ENCODE results near the gene VAV2. TPM values are rescaled to one million over a fixed set of nuclear protein-coding genes. Genes with fewer than 3 reads are reported as not detected.

VAV2 gene
- total and polyA plus RNA-seq, 2 donors = 5.4 to 9.8 TPM

DNA sequence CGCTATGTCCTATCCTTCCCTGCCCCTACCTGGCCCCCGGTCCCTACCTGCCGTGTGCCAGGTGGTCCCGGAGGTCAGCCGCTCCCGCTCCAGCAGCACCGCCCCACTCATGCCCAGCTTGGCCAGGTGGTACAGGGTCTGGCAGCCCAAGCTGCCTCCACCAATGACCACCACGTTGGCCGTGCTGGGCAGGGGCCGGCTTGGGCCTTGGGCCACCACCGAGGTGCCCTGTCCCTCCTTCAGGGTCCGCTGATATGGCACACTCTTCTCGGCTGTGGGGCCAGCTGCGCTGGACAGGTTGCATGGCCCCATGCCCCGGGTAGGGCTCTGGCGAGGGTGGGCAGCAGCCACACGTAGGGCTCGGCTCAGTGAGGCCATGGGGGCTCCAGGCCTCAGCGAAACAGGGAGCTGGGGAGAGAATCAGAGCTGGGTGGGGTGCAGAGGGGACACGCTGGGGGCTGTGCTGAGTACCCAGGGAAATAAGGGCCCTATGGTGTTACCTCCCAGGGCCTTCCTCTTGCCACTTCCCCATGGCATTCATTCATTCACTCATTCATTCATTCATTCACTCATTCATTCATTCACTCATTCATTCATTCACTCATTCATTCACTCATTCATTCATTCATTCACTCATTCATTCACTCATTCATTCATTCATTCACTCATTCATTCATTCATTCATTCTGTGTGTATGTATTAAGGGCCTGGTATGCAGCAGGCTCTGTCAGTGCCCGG is 258.2 kb downstream of the VAV2 start:
- Histone ChIP-seq H3K9me3 (ENCODE audit: control insufficient read depth in 2 of 2, insufficient read depth in 1 of 2, low read length in 1 of 2) (no peaks in the 10 kb centered on the region), H3K27ac (ENCODE audit: low read depth in 1 of 2, low read length in 1 of 2) (no peak overlapping the region), H3K36me3 (ENCODE audit: control insufficient read depth in 2 of 2, insufficient read depth in 2 of 2, low read length in 1 of 2) (no peaks in the 10 kb centered on the region), H3K4me3 (ENCODE audit: low read length in 2 of 2) (no peak overlapping the region), H3K4me1 (ENCODE audit: control insufficient read depth in 2 of 2, insufficient read depth in 2 of 2, low read length in 2 of 2) (peaks cover 5 to 32% of the 10 kb centered on the region in 2 donors), H3K27me3 (ENCODE audit: control insufficient read depth in 2 of 2, insufficient read depth in 1 of 2, low read length in 1 of 2) (peaks cover 0 to 20% of the 10 kb centered on the region in 2 donors)
- DNase-seq (ENCODE audit: low read depth in 6 of 9, low spot score in 9 of 9) = no peak
- WGBS = 93% methylated on average over 21 of the region's 21 CpGs

DNA sequence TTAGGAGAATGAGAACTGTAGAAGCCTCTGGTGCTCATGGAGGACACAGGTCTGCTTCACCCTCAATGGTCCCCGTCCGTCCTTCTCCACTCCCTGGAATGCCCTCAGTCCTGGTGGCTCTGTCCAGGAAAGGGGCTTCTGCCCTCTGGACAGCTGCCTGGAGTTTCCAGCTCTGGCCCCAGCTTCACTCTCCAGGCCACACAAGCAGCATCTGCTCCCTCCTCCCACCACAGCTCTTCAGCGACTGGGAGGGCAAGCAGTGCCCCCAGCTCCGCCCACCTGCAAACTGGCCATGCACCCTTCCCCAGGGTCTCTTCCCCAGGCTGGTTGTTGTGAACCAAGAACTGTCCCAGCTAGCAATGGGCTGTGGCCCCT is 258.7 kb downstream of the VAV2 start:
- no peak overlapping the region for H3K4me3 ChIP-seq (ENCODE audit: low read length in 2 of 2)
- no peaks in the 10 kb centered on the region for H3K9me3 ChIP-seq (ENCODE audit: control insufficient read depth in 2 of 2, insufficient read depth in 1 of 2, low read length in 1 of 2)
- peaks cover 0 to 18% of the 10 kb centered on the region in 2 donors for H3K27me3 ChIP-seq (ENCODE audit: control insufficient read depth in 2 of 2, insufficient read depth in 1 of 2, low read length in 1 of 2)
- H3K27ac ChIP-seq (ENCODE audit: low read depth in 1 of 2, low read length in 1 of 2) = no peak overlapping the region
- no peak for DNase-seq (ENCODE audit: low read depth in 6 of 9, low spot score in 9 of 9)
- no peaks in the 10 kb centered on the region for H3K36me3 ChIP-seq (ENCODE audit: control insufficient read depth in 2 of 2, insufficient read depth in 2 of 2, low read length in 1 of 2)
- H3K4me1 ChIP-seq (ENCODE audit: control insufficient read depth in 2 of 2, insufficient read depth in 2 of 2, low read length in 2 of 2) = peaks cover 1 to 27% of the 10 kb centered on the region in 2 donors
- 94% methylated on average over 4 of the region's 4 CpGs for whole genome bisulfite sequencing

DNA sequence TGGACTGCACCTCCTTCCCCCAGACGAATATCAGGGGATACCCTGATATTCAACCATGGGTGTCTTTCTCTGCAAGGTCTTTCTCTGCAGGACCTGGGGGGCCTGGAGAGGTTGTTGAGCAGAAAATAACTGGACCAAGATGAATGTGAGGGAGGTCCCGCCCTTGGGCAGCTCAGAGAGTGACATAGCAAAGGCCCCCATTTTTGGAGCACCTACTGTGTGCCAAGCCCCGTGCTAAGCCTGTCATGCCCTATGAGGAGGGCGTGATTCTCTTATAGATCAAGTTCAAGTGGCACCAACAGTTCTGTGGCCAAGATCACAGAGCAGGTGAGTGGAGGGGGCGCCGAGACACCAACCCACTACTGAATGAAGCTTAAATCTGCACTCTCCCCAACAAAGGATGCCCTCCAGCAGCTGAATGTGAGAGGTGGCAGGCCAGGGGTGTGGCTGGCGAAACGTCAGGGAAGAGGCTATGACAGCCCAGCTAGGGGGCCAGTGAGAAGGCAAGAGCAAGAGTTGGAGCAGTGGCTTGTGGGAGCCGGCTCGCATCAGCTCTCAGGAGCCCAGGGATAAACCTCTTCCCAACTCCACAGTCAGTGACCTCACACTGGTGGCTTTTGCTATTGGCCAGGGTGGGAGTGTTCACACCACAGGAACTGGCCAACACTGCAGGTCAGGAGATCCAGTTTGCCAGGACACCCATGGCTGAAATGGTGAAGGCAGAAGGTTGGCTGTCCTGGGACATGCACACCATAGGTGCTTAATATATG is 259.3 kb downstream of the VAV2 start:
- Histone ChIP-seq H3K27me3 (ENCODE audit: control insufficient read depth in 2 of 2, insufficient read depth in 1 of 2, low read length in 1 of 2) (peaks cover 0 to 20% of the 10 kb centered on the region in 2 donors), H3K4me1 (ENCODE audit: control insufficient read depth in 2 of 2, insufficient read depth in 2 of 2, low read length in 2 of 2) (peaks cover 0 to 21% of the 10 kb centered on the region in 2 donors), H3K9me3 (ENCODE audit: control insufficient read depth in 2 of 2, insufficient read depth in 1 of 2, low read length in 1 of 2) (no peaks in the 10 kb centered on the region), H3K27ac (ENCODE audit: low read depth in 1 of 2, low read length in 1 of 2) (no peak overlapping the region), H3K36me3 (ENCODE audit: control insufficient read depth in 2 of 2, insufficient read depth in 2 of 2, low read length in 1 of 2) (no peaks in the 10 kb centered on the region), H3K4me3 (ENCODE audit: low read length in 2 of 2) (no peak overlapping the region)
- DNase-seq (ENCODE audit: low read depth in 6 of 9, low spot score in 9 of 9) = no peak
- 93% methylated on average over 10 of the region's 10 CpGs for WGBS

DNA sequence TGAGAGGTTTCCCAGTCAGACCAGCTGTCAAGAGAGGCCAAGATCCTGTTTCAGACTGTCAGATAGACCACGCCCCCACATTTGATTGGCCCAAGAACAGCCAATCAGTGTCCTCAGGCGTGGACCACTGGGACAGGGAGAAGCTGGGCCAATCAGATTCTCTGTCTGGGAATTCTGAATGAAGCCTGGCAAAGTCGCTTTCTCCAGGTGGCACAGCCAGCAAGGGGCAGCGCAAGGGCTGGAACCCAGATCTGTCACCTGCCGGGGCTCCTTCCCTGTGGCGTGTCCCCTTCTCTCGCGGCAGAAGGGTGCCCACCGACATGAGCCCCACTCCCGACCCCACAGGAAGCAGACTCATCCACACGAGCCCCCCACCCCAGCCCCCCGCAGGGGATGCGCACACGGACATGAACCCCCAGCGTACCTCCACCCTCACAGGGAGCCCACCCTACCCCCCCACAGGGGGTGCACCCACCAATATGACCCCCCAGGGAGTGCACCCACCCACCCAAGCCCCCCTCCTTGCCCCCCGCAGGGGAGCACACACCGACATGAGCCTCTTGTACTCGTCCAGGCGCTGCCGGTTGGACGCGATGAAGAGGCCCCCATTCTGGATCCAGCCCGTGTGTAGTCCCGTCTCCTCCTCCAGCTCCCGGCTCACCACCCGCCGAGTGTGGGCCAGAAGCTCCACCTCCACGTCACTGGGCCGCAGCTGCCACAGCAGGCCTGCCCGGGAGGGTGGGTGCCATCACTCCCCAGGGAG is 260.1 kb downstream of the VAV2 start:
- no peak for DNase-seq (ENCODE audit: low read depth in 6 of 9, low spot score in 9 of 9)
- Histone ChIP-seq H3K27ac (ENCODE audit: low read depth in 1 of 2, low read length in 1 of 2) (no peak overlapping the region), H3K4me3 (ENCODE audit: low read length in 2 of 2) (no peak overlapping the region), H3K4me1 (ENCODE audit: control insufficient read depth in 2 of 2, insufficient read depth in 2 of 2, low read length in 2 of 2) (peaks cover 0 to 22% of the 10 kb centered on the region in 2 donors), H3K9me3 (ENCODE audit: control insufficient read depth in 2 of 2, insufficient read depth in 1 of 2, low read length in 1 of 2) (no peaks in the 10 kb centered on the region), H3K27me3 (ENCODE audit: control insufficient read depth in 2 of 2, insufficient read depth in 1 of 2, low read length in 1 of 2) (peaks cover 0 to 27% of the 10 kb centered on the region in 2 donors), H3K36me3 (ENCODE audit: control insufficient read depth in 2 of 2, insufficient read depth in 2 of 2, low read length in 1 of 2) (no peaks in the 10 kb centered on the region)
- 93% methylated on average over 30 of the region's 30 CpGs for WGBS

DNA sequence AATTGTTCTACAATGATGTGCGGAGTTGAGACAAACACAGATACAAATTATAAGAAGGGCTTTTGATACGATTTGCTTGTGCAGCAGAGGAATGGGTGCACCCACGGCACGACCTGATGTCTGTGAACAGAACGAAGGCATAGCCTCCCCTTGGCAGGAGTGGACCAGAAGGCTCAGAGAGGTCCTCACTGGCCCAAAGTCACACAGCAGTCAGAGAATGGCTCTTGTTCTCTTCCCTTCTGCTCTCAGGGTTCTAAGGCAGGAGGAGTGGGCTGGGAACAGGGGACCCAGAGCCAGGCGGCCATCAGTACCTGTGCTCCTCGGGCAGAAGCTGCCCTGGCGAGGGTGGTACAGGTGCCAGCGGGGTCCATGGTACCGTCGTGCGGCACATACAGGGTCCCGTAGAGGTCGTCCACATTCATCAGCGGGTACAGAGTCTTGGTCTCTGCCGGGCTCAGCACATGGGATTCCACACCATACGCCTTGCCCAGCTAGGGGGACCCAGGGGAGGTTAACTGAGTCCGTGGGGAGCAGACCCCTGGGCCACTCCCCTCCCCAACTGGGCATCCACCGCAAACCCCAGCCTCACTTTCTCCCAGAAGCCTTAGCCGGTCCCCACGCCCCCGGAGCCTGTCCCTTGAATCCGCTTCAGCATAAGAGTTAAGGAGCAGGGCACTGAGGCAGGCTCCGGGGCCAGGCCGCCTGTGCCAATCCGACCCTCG is 261.0 kb downstream of the VAV2 start:
- Histone ChIP-seq H3K27me3 (ENCODE audit: control insufficient read depth in 2 of 2, insufficient read depth in 1 of 2, low read length in 1 of 2) (peaks cover 0 to 28% of the 10 kb centered on the region in 2 donors), H3K9me3 (ENCODE audit: control insufficient read depth in 2 of 2, insufficient read depth in 1 of 2, low read length in 1 of 2) (no peaks in the 10 kb centered on the region), H3K4me1 (ENCODE audit: control insufficient read depth in 2 of 2, insufficient read depth in 2 of 2, low read length in 2 of 2) (peaks cover 0 to 27% of the 10 kb centered on the region in 2 donors), H3K36me3 (ENCODE audit: control insufficient read depth in 2 of 2, insufficient read depth in 2 of 2, low read length in 1 of 2) (no peaks in the 10 kb centered on the region), H3K27ac (ENCODE audit: low read depth in 1 of 2, low read length in 1 of 2) (no peak overlapping the region), H3K4me3 (ENCODE audit: low read length in 2 of 2) (no peak overlapping the region)
- WGBS = 97% methylated on average over 27 of the region's 27 CpGs
- DNase-seq (ENCODE audit: low read depth in 6 of 9, low spot score in 9 of 9) = no peak

DNA sequence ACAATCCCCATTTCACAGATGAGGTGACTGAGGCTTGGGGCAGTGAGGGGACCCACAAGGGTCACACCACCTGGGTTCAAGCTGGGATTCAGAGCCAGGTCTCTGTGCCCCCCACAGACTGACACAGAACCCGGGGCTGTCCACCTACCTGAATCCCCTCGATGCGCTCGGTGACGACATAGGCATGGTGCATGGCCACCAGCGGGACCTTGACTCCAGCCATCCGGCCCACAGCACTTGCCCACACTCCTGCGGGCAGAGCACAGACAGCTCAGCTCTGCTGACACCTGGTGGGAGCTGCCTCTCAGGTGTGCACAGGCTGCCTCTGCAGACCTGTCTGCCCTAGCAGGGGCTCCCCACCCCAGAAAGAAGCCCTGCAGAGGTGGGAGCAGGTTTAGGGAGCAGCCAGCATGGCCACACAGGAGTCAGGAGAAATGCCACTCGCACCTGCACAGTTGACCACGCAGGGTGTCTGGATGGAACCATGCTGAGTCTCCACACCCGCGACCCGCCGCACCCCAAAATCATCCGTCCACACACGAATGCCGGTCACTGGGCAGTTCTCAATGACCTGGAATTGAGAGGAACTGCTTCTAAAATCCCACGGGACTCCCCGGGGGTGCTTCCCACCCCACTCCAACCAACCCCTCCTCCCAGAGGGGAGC is 262.4 kb downstream of the VAV2 start:
- WGBS = 95% methylated on average over 19 of the region's 19 CpGs
- H3K27me3 ChIP-seq (ENCODE audit: control insufficient read depth in 2 of 2, insufficient read depth in 1 of 2, low read length in 1 of 2) = peaks cover 0 to 24% of the 10 kb centered on the region in 2 donors

DNA sequence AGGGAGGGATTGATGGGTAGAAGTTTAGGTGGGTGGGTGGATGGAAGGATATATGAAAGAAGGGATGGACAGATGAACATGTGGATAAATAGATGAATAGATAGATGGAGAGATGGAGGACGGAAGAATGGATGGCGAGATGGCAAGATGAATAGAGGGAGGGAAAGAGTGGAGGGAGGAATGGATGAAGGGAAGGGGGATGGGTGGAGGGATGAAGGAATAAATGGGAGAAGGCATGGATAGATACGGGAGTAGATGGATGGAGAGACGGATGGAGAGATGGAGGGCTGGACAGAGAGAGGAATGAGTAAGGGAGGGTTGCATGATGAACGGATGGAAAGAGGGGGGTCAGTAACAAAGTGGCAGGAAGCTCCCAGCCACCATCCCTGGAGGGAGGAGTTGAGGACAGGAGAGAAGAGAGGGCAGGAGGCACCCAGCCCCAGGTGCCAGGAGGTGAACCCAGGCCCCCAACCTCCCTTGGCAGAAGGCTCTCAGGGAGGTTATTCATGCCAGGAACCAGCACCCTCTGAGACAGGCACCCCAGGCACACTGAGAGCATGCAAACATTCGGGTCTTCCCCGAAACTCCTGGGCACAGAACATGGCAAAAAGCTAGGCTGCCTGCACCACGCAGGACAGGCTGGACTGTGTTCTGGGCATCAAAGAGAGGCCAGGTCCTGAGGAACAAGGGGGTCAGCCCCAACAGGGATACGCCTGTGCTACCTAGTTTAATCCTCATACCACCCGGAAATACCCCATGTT is 263.1 kb downstream of the VAV2 start:
- Histone ChIP-seq H3K9me3 (ENCODE audit: control insufficient read depth in 2 of 2, insufficient read depth in 1 of 2, low read length in 1 of 2) (no peaks in the 10 kb centered on the region), H3K4me3 (ENCODE audit: low read length in 2 of 2) (no peak overlapping the region), H3K27ac (ENCODE audit: low read depth in 1 of 2, low read length in 1 of 2) (no peak overlapping the region), H3K36me3 (ENCODE audit: control insufficient read depth in 2 of 2, insufficient read depth in 2 of 2, low read length in 1 of 2) (no peaks in the 10 kb centered on the region), H3K27me3 (ENCODE audit: control insufficient read depth in 2 of 2, insufficient read depth in 1 of 2, low read length in 1 of 2) (peaks cover 0 to 22% of the 10 kb centered on the region in 2 donors), H3K4me1 (ENCODE audit: control insufficient read depth in 2 of 2, insufficient read depth in 2 of 2, low read length in 2 of 2) (peaks cover 0 to 16% of the 10 kb centered on the region in 2 donors)
- no peak for DNase-seq (ENCODE audit: low read depth in 6 of 9, low spot score in 9 of 9)
- 88% methylated on average over 10 of the region's 10 CpGs for WGBS

More for the DNA sequence above, 262.4 kb downstream of the VAV2 start:
- H3K9me3 ChIP-seq (ENCODE audit: control insufficient read depth in 2 of 2, insufficient read depth in 1 of 2, low read length in 1 of 2) = no peaks in the 10 kb centered on the region
- H3K4me1 ChIP-seq (ENCODE audit: control insufficient read depth in 2 of 2, insufficient read depth in 2 of 2, low read length in 2 of 2) = peaks cover 0 to 20% of the 10 kb centered on the region in 2 donors
- H3K27ac ChIP-seq (ENCODE audit: low read depth in 1 of 2, low read length in 1 of 2) = no peak overlapping the region
- DNase-seq (ENCODE audit: low read depth in 6 of 9, low spot score in 9 of 9) = no peak
- no peaks in the 10 kb centered on the region for H3K36me3 ChIP-seq (ENCODE audit: control insufficient read depth in 2 of 2, insufficient read depth in 2 of 2, low read length in 1 of 2)
- H3K4me3 ChIP-seq (ENCODE audit: low read length in 2 of 2) = no peak overlapping the region
